HT1080 (cell line): ENCODE measurements around the gene LUC7L. TPM values are rescaled to one million over a fixed set of nuclear protein-coding genes. Genes with fewer than 3 reads are reported as not detected.
"Not testable (repeated sequence)": the region's sequence is repeated elsewhere in the genome, so short reads cannot be mapped to it uniquely, and the experiment has no call there.

Experiments
- DNase-seq: peaks from one replicate; pipeline ENCODE4 v3.0.0-alpha.2; 2015; ENCODE audit warnings: low read depth
- polyA plus RNA-seq, 2 experiments: library from polyadenylated mRNA; depleted of rRNA; stranded (reverse); fragments of >200 nt; gene quantifications; 2 replicates each; pipeline ENCODE4 v1.2.3, GENCODE V29; 2015
- total RNA-seq: library from RNA; depleted of rRNA; stranded (reverse); fragments of >200 nt; shearing (Covaris generic); gene quantifications from 2 replicates; pipeline ENCODE4 v1.2.3, GENCODE V29; 2014; rRNA removed

Gene LUC7L, protein sequence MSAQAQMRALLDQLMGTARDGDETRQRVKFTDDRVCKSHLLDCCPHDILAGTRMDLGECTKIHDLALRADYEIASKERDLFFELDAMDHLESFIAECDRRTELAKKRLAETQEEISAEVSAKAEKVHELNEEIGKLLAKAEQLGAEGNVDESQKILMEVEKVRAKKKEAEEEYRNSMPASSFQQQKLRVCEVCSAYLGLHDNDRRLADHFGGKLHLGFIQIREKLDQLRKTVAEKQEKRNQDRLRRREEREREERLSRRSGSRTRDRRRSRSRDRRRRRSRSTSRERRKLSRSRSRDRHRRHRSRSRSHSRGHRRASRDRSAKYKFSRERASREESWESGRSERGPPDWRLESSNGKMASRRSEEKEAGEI
- 69.2 and 73.3 TPM in 2 replicates for total RNA-seq
- polyA plus RNA-seq (2015; cell fraction: cytosol; rRNA removed), result 34.6 and 43.0 TPM in 2 replicates
- 196 and 225 TPM in 2 replicates for polyA plus RNA-seq (2015; cell fraction: nucleus; rRNA removed)

DNA sequence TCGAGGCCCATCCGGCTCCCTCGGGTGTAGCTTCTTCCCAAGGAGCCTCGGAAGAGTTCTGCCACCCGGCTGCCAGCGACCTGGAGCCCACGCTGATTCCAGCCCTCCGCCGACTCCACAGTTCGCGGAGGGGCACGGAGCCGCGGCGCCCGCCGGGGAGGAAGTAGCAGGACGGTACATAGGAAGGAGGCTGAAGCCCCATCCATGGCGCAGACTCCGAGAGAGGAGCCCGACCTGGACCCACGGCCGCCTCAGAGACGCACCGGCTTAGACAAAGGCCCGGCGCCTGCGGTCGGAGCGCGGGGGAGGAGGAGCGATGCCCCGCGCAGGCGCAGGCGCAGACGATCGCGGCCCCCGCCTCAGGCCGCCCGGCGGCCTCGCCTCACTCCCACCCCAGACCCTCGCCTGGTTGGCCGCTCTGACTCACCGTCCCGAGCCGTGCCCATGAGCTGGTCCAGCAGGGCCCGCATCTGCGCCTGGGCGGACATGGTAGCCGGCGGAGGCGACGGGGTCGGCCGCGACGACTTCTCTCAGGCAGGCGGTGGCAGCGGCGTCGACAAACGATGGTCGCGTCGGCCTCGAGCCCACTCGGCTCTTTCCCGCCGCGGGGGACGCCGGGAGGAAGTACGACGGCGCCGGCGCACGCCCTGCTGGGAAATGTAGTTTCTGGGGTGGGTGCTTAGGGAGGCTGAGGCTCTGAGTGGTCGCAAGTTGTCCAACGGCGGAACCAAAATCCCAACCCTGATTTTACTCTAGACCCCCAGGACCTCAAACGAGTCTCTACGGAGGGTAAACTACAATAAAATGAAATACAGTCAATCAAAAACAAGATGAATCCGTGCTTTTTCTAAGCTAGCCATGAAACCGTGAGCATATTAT lies at the start of gene LUC7L:
TSS of gene LUC7L (minus strand) at position 598 of the 879 bp plus-strand sequence. CDS start at position 488, 110 bp downstream.
- DNase-seq, result peak; percentile 80

DNA sequence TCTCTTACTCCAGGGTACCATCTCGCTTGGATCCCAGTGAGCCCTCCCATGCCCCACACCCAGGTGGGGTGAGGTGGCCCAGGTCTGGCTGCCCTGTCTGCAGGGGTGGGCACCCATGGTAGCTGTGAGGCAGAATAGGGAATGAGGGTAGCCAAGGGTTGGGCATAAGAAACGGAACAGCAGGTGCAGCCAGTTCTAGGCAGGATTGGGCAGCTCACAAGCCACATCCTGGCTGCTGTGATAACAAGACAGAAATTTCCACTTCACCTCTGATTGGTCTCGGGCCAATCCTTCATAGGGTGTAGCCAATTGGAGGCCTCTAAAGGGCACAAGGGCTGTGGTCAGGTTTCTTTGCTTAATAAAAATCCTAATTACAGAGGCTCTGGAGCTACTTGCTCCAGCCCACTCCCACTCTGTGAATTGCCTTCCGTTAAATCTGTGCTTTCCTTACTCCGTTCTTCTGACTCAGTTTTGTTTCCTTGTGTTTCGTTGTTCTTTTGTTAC lies 49.7 kb upstream of the LUC7L start:
- DNase-seq, result peak; percentile 55

DNA sequence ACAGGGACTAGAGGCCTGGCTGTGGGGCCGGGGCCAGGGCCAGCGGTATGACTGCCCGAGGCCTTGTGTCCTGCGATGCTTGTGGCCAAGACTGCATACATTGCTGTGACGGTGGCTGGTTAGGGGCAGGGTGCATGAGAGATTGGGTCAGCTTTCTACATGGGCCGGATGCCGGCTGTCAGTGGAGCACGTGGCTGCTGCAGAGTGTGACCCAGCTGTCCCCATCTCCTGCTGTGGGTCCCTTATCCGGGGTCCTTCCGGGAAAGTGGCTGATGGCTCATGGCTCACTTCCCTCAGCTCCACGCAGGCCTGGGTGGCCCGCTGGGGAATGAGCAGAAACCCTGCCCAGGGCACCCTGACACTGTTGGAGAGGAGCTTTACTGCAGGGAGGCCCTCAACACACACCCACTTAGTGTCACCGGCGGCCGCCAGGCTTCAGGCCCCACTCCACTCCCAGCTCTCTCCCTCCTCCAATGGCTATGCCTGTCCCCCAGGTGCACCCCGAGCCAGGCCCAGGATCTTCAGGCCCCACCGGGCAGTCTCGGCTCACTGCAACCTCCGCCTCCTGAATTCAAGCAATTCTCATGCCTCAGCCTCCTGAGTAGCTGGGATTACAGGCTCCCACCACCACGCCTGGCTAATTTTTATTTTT lies 47.3 kb upstream of the LUC7L start:
- no peak for DNase-seq

DNA sequence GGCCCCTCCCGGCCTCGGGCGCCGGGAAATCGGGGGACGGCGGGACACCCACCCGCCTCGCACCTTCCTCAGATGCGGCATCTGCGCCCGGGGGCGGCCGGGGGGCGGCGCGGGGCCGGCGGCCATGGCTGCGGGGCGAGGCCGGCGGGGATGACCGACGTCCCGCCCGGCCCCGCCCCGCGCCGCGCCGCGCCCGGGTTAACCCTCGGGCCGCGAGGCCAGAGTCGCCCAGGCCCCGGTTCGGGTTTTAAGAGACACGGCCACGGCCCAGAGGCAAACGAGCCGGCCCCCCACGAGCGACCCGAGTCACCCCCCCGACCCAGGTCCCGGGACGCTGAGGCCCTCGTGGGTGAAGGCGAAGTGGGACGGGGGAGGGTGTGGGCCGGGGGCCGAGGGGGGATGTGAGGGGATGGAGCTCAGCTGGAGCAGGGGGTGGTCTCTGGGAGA lies 46.6 kb upstream of the LUC7L start, which contains the start of gene RGS11:
TSS of gene RGS11 (minus strand) at position 159 of the 447 bp plus-strand sequence. CDS start at position 126, 33 bp downstream.
- DNase-seq, result no peak

DNA sequence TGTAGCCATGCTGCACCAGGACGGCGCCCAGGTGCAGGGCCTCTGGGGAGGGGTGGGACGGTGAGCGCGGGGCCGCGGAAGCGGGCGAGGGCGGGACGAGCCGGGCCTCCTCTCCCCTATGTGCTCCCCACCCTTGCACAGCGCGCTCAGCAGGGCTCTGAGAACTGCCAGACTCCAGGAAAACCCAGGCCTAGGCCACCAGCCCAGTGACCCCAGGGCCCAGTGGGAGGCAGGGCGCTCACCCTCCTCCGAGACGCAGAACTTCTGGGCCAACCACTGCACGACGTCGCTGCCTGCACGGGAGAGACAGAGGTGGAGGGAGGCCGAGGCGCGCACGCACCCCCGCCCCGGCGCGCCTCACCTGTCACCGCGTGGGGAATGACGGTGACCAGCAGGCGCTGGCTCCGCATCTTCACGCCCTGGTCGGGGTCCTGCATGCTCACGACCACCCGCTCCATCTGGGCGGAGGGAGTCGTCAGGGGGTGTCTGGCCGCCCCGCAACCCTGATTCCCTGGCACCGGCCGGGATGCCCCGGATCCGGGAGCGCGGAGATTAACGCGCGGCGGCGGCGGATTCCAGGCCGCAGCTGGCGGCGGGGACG lies 45.9 kb upstream of the LUC7L start:
- no peak for DNase-seq

DNA sequence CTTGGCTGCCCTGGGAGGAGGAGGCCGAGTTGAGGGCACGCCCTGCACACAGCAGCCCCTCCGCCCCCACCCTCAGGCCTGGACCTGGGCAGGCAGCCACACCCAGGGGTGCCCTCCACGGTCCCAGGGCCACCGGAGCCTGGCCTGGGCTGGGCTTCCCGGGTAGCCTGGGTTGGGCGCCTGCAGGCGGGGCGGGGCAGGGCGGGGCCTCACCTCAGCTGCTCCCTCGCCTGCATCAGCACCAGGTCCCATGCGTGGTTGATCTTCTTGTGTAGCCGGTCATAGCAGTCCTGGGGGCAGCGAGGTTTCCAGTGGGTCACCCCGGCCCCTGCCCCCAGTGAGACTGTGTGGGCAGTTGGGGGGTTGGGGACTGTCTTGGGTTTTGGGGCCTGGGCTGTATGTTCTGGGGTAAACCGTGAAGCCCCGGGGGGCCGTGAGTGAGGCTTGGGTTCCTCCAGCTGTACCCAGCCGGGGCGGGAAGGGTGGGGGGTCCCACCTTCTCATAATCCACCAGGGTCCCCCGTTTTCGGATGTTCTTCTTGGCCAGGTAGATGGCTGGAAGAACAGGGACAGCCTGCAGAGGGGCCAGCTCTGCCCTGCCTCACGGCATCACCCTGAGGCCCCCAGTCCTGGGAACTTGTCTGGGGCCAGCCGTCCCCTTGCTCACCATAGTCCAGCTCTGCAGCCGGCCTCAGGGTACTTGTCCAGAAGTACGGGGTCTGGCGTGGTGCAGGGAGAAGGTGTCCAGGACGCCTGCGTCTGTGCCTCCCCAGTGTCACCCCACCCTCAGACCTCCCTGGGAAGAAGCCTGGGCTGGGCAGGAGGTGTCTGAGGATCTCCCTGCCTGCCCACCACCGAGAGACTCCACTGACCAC lies 44.5 kb upstream of the LUC7L start:
- DNase-seq, result no peak

DNA sequence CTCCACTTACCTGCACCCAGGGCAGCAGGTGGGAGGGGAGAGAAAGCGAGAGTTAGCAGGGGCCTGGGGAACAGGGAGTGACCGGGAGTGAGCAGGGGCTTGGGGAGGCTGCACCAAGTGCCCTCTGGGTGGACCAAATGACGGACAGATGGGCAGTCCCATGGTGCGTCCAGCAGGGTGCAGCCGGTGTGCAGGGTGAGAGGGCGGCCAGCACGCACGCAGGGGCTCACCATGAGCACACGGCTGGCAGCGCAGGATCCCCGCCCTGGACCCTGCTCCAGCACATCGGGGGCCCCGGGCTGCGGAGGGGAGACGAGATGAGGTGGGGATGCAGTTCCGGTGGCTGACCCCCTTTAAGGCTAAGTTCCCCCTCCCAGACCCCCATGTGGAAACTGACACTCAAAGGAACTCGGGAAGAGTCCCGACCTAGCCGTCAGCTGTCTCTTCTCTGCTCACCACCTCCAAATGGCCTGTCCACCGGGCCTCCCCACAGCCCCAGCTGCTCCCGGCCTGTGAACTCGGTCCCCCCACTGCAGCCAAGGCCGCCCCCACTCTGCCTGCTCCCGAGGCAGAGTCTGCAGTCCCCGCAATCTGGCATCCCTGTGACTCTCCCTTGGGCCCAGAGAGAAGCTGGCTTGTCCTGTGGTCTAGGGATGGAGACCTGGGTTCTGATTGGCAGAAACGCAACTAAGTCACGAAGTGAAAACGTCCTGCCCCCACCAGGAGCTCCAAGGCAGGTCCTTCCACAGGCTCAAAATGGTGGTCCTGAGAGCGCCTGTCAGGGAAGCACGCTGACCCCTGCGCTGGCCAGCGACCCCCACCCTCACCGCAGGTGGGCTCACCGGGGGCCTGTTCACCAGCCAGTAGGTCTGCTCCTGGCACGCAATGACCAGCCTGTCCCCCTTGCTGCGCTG lies 43.6 kb upstream of the LUC7L start:
- no peak for DNase-seq

DNA sequence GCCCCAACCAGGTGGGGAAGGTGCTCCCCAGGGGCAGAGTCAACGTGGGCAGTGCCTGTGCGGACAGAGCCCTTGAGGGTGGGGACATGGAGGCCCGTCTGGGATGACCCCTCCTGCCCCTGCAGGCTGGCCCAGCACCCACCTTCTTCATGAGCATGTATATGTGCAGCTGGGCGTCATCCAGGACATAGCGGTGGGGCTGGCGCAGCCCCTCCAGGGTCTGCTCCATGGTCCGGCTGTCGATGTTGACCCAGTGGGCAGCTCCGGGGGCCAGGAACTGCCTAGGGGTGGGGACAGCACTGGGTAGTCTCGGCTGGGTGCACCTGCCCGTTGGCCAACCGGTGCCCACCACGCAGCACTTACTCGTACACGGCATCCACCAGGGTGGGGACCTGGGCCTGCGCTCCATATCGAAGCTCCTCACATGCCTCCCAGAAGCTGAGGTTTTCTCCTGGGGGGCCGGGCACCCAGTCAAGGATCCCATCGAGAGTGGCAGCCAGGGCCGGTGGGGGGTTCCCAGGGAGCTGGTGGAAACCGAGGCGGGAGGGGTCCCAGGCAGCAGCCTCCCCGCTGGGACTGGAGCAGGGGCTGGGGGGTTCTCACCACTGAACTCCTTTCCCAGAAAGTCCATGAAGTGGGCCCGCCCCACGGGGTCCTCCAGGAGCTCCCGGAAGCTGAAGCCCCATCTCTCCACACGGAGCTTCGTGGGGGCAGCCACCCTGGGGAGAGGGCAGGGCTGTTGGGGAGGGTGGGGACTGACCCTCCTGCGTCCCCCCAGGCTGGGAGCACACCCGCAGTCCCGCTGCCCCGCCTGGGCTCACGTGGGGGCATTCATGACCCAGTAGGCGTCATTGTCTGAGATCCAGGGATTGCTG lies 41.4 kb upstream of the LUC7L start:
- DNase-seq, result no peak

DNA sequence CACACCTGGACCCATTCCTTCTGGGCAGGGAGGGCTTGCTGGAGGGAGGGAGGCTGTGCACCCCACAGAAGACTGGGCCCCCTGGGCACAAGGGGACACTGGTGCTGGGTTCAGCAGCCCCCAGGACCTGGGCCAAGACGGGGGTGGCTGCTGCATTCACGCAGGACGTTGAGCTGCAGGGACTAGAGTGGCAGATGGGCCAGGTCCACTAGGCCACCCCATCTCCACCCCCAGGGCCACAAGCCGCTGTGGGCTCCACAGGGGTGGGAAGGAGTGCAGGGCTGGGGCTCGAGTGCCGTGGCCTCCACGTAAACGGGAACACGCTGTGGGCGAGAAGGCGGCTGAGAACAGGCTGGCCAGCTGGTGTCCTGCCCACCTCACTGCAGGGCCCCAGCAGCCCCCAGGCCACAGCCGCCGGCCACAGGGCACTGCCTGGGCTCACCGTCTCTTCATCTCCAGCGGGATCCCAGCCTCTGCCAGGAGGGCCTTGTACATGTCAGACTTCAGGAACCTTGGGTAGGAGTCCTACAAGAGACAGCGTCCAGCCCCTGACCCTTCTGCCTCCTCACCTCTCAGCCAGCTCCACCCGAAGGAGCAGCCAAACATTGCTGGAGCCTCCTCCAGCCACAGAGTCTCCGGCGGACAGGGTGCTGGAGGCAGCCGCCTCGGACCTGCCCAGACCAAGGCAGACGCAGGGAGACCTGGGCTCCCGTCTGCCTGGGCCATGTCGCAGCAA lies 40.0 kb upstream of the LUC7L start:
- DNase-seq, result no peak

DNA sequence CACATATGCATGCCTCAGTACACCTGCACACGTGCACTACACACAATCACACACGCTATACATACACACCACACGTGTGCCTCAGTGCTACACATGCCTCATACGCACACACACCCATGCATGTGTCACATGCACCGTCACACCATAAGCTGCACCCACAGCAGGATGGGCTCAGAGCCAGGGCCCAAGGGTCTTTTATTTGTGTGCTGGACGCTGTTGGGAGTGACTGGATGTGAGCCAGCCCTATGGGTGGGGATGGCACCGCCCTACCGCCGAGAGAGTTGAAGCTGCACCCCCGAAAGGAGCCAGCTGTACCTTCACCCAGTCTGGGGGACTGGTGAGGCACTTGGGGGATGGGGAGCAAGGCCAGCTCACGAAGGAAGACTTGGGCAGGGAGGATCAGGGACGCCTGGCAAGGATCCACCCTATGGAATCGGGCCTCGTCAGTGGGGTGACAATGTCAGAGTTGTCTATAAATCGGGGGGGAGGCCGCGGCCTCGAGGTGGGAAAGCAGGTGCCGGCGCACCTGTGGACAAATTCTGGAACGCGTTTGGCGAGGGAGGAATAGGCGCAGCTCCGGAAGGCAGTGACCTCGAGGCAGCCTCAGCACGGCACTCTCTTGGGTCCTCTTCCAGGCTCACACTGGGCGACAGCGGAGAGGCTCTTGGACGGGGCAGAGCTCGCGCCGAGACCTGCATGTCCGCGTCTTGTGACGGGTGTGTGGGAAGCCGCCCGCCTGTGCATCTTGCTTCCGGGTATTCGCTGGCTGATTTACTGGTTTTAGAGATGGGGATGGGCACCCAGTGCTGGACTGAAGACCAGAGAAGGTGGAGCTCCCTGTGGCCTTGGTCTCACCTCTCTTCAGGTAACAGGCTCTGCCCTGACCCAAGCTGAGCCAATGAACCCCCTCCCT lies 39.1 kb upstream of the LUC7L start:
- DNase-seq, result no peak

DNA sequence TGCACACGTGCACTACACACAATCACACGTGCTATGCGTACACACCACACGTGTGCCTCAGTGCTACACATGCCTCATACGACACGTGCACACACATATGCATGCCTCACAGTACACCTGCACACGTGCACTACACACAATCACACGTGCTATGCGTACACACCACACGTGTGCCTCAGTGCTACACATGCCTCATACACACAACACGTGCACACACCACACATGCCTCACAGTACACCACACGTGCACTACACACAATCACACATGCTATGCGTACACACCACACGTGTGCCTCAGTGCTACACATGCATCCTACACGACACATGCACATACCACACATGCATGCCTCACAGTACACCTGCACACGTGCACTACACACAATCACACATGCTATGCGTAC lies 38.3 kb upstream of the LUC7L start:
- DNase-seq, result not testable (repeated sequence)

DNA sequence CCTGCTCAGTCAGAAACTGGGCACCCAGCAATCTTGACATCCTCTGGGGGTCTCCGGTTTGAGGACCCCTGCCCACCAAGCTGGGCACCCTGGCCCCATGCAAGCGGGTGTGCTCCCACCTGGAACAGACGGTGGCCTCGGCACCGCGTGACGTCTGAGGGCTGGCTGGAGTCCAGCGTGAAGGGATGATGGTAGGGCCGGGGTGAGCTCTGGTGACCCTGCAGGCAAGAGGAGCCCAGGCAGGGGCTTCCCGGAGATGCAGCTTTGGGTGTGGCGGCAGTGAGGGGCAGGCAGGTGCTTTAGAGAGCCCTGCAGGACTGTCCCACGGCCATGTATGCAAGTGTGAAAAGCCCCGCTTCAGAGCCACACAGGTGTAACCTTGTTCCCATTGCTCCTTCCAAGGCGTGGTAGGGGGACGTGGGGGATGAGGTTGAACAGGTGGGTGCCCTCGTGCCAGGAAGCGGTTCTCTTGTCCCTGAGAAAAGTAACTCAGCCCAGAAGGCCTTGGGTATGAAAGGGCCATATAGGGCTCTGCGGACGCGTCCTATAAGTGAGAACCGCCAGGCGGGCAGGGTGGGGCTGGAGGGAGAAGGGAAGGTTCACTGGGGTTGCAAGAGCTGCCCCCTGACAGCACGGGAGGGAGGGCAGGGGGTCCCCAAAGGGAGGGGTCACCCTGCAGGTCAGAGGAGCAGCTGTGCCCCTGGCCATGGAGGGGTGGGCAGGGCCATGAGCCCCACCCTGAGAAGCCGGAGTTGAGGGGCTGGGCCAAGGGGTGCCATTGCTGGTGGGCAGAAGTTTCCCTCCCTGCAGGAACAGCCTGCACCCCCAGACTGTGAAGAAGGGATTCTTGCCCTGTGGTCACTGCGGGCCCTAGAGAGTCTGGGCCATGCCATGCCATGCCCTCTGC lies 37.3 kb upstream of the LUC7L start:
- no peak for DNase-seq

DNA sequence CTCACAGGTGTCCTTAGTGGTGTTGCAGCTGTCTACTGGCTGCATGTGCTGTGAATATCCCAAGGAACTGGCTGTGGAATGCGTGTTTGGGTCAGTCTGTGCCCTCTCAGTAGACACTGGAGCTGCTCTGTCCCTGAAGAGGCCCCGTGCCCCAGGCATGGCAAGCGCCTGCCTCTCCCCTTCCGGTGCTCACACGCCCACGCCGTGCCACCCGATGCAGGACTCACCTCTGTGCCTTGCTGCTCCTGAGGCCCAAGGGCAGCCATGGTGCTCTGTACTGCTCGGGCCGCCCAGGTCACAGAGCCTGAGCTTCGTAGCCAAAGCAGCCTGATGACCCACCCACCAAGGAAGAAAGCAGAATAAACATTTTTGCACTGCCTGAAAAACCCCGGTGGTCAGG lies 36.5 kb upstream of the LUC7L start:
- no peak for DNase-seq

DNA sequence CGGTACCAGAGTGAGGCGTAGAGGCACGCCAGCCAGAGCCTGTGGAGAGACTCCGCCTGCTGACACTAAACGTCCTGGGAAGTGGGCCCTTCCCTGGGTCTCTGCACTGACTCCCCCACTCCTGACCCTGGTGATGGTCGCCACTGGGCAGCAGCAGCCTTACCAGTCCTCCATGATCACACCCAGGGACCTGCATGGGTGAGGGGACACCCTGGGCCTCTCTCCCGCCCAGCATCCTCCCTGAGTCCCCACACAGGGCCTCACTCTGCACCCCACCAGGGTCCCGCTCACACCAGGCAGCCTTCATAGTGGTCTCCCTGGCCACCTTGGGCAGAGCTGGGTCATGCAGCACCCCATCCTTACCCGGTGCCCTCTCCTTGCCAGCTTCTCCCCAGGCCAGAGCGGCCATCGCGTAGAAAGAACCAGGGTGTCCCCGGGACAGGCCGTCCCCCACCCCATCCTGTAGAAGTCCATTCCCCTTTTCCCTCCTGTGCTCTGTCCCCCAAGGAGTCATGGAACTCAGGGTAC lies 35.8 kb upstream of the LUC7L start:
- no peak for DNase-seq
